Activated T-cell treated with anti-CD3 and anti-CD28 coated beads, Interleukin-2, amount 50 U/mL, for 24 hours (primary cell): Measurements from ENCODE around the gene MRE11.
"Not testable (repeated sequence)": the region's sequence is repeated elsewhere in the genome, so short reads cannot be mapped to it uniquely, and the experiment has no call there.

Experiments
- DNase-seq: peaks from one replicate; pipeline ENCODE4 v3.0.0-alpha.2; 2020
- H3K27ac Mint-ChIP-seq: 2 replicates; pipeline ENCODE4 v1.8.0; 2020; ENCODE audit warnings: mild to moderate bottlenecking, mixed read lengths
- H3K27me3 Mint-ChIP-seq: 2 replicates; pipeline ENCODE4 v1.8.0; 2020; ENCODE audit warnings: mixed read lengths
- H3K36me3 Mint-ChIP-seq: 2 replicates; pipeline ENCODE4 v1.8.0; 2020; ENCODE audit warnings: low read depth, mixed read lengths
- H3K4me1 Mint-ChIP-seq: 2 replicates; pipeline ENCODE4 v1.8.0; 2020; ENCODE audit warnings: low read depth, mixed read lengths
- H3K4me3 Mint-ChIP-seq: 2 replicates; pipeline ENCODE4 v1.8.0; 2020; ENCODE audit warnings: mild to moderate bottlenecking, moderate library complexity, mixed read lengths
- H3K9me3 Mint-ChIP-seq: 2 replicates; pipeline ENCODE4 v1.8.0; 2020; ENCODE audit warnings: mixed read lengths

The MRE11 gene

GRCh38 chr11:94423507-94423906 lies 70.1 kb downstream of the MRE11 start:
- no peaks in the 10 kb centered on the region for H3K27me3 Mint-ChIP-seq
- H3K4me1 Mint-ChIP-seq = peaks cover 5% of the 10 kb centered on the region
- no peak overlapping the region for H3K4me3 Mint-ChIP-seq
- DNase-seq = no peak
- H3K9me3 Mint-ChIP-seq = no peaks in the 10 kb centered on the region
- no peak overlapping the region for H3K27ac Mint-ChIP-seq
- H3K36me3 Mint-ChIP-seq = peaks cover 81% of the 10 kb centered on the region

- no peaks in the 10 kb centered on the region for H3K4me1 Mint-ChIP-seq
- DNase-seq = no peak
- H3K36me3 Mint-ChIP-seq = peaks cover 67% of the 10 kb centered on the region
- no peak overlapping the region for H3K27ac Mint-ChIP-seq
- H3K9me3 Mint-ChIP-seq = no peaks in the 10 kb centered on the region
- H3K27me3 Mint-ChIP-seq = no peaks in the 10 kb centered on the region
- H3K4me3 Mint-ChIP-seq = no peak overlapping the region
Measured at GRCh38 chr11:94418123-94418765, 75.4 kb downstream of the MRE11 start.

GRCh38 chr11:94417386-94417987 lies 76.2 kb downstream of the MRE11 start:
- no peaks in the 10 kb centered on the region for H3K4me1 Mint-ChIP-seq
- H3K9me3 Mint-ChIP-seq = peaks cover 2% of the 10 kb centered on the region
- H3K36me3 Mint-ChIP-seq = peaks cover 67% of the 10 kb centered on the region
- no peak for DNase-seq
- no peak overlapping the region for H3K4me3 Mint-ChIP-seq
- no peaks in the 10 kb centered on the region for H3K27me3 Mint-ChIP-seq
- H3K27ac Mint-ChIP-seq = no peak overlapping the region

- Mint-ChIP-seq H3K4me3 (no peak overlapping the region), H3K27me3 (peaks cover 25% of the 10 kb centered on the region), H3K36me3 (peaks cover 23% of the 10 kb centered on the region), H3K27ac (no peak overlapping the region), H3K9me3 (peaks cover 46% of the 10 kb centered on the region), H3K4me1 (peaks cover 7% of the 10 kb centered on the region)
- DNase-seq = no peak
Measured at GRCh38 chr11:94405062-94405833, 88.4 kb downstream of the MRE11 start.

GRCh38 chr11:94402355-94402754 lies 91.3 kb downstream of the MRE11 start:
- peaks cover under 1% of the 10 kb centered on the region for H3K36me3 Mint-ChIP-seq
- no peak for DNase-seq
- H3K4me1 Mint-ChIP-seq = peaks cover 7% of the 10 kb centered on the region
- H3K4me3 Mint-ChIP-seq = no peak overlapping the region
- H3K9me3 Mint-ChIP-seq = peaks cover 28% of the 10 kb centered on the region
- no peak overlapping the region for H3K27ac Mint-ChIP-seq
- peaks cover 51% of the 10 kb centered on the region for H3K27me3 Mint-ChIP-seq

GRCh38 chr11:94401773-94402265 lies 91.8 kb downstream of the MRE11 start:
- Mint-ChIP-seq H3K4me1 (peaks cover 7% of the 10 kb centered on the region), H3K27ac (no peak overlapping the region), H3K36me3 (no peaks in the 10 kb centered on the region), H3K4me3 (no peak overlapping the region), H3K9me3 (peaks cover 22% of the 10 kb centered on the region), H3K27me3 (peaks cover 55% of the 10 kb centered on the region)
- DNase-seq = no peak

GRCh38 chr11:94400839-94401772 lies 92.5 kb downstream of the MRE11 start, which contains the start of gene GPR83:
GPR83 (minus strand) TSS chr11:94401419; CDS start chr11:94401247, 172 bp downstream.
- no peak for DNase-seq
- H3K27me3 Mint-ChIP-seq = peaks cover 55% of the 10 kb centered on the region
- no peak within 1 kb of the TSS for H3K4me3 Mint-ChIP-seq
- H3K4me1 Mint-ChIP-seq = peaks cover 7% of the 10 kb centered on the region
- peaks cover 18% of the 10 kb centered on the region for H3K9me3 Mint-ChIP-seq
- no peaks in the 10 kb centered on the region for H3K36me3 Mint-ChIP-seq
- H3K27ac Mint-ChIP-seq = no peak within 1 kb of the TSS

GRCh38 chr11:94400457-94400838 lies 93.2 kb downstream of the MRE11 start:
- H3K36me3 Mint-ChIP-seq = no peaks in the 10 kb centered on the region
- peaks cover 55% of the 10 kb centered on the region for H3K27me3 Mint-ChIP-seq
- no peak for DNase-seq
- H3K27ac Mint-ChIP-seq = no peak overlapping the region
- H3K9me3 Mint-ChIP-seq = peaks cover 14% of the 10 kb centered on the region
- no peak overlapping the region for H3K4me3 Mint-ChIP-seq
- H3K4me1 Mint-ChIP-seq = peaks cover 7% of the 10 kb centered on the region

GRCh38 chr11:94400050-94400449 lies 93.6 kb downstream of the MRE11 start:
- peaks cover 58% of the 10 kb centered on the region for H3K27me3 Mint-ChIP-seq
- H3K4me3 Mint-ChIP-seq = no peak overlapping the region
- no peak overlapping the region for H3K27ac Mint-ChIP-seq
- peaks cover 7% of the 10 kb centered on the region for H3K4me1 Mint-ChIP-seq
- no peaks in the 10 kb centered on the region for H3K36me3 Mint-ChIP-seq
- peaks cover 10% of the 10 kb centered on the region for H3K9me3 Mint-ChIP-seq
- DNase-seq = no peak

- Mint-ChIP-seq H3K4me3 (no peak overlapping the region), H3K36me3 (no peaks in the 10 kb centered on the region), H3K27ac (no peak overlapping the region), H3K27me3 (peaks cover 56% of the 10 kb centered on the region), H3K9me3 (peaks cover 1% of the 10 kb centered on the region), H3K4me1 (peaks cover 7% of the 10 kb centered on the region)
- DNase-seq = no peak
Measured at GRCh38 chr11:94398101-94398500, 95.5 kb downstream of the MRE11 start.

- Mint-ChIP-seq H3K27ac (no peak overlapping the region), H3K4me3 (no peak overlapping the region), H3K9me3 (no peaks in the 10 kb centered on the region), H3K36me3 (no peaks in the 10 kb centered on the region), H3K4me1 (peaks cover 7% of the 10 kb centered on the region), H3K27me3 (peaks cover 42% of the 10 kb centered on the region)
- no peak for DNase-seq
Measured at GRCh38 chr11:94396282-94396681, 97.4 kb downstream of the MRE11 start.

GRCh38 chr11:94391937-94392336 lies 101.7 kb downstream of the MRE11 start:
- not testable (repeated sequence) for H3K4me3 Mint-ChIP-seq, H3K9me3 Mint-ChIP-seq, H3K4me1 Mint-ChIP-seq, H3K27me3 Mint-ChIP-seq, DNase-seq, H3K36me3 Mint-ChIP-seq, H3K27ac Mint-ChIP-seq

- H3K4me3 Mint-ChIP-seq = no peak overlapping the region
- no peaks in the 10 kb centered on the region for H3K4me1 Mint-ChIP-seq
- no peak overlapping the region for H3K27ac Mint-ChIP-seq
- H3K27me3 Mint-ChIP-seq = peaks cover 8% of the 10 kb centered on the region
- no peaks in the 10 kb centered on the region for H3K36me3 Mint-ChIP-seq
- no peak for DNase-seq
- H3K9me3 Mint-ChIP-seq = no peaks in the 10 kb centered on the region
Measured at GRCh38 chr11:94379613-94380012, 114.0 kb downstream of the MRE11 start.

- no peak for DNase-seq
- no peaks in the 10 kb centered on the region for H3K4me1 Mint-ChIP-seq
- H3K27me3 Mint-ChIP-seq = peaks cover 11% of the 10 kb centered on the region
- H3K4me3 Mint-ChIP-seq = no peak overlapping the region
- H3K27ac Mint-ChIP-seq = no peak overlapping the region
- H3K36me3 Mint-ChIP-seq = no peaks in the 10 kb centered on the region
- peaks cover 6% of the 10 kb centered on the region for H3K9me3 Mint-ChIP-seq
Measured at GRCh38 chr11:94376841-94377240, 116.8 kb downstream of the MRE11 start.
